HCT116 (cell line): ENCODE data around the gene ELL2.

Experiments used
- ATF3 ChIP-seq: IDR thresholded peaks from 2 replicates; pipeline ENCODE4 v1.6.1; 2012
- FOSL1 ChIP-seq: IDR thresholded peaks from 2 replicates; pipeline ENCODE4 v1.6.1; 2012; ENCODE audit warnings: low read depth
- POLR2AphosphoS5 ChIP-seq: IDR thresholded peaks from 2 replicates; pipeline ENCODE4 v1.6.1; 2011; ENCODE audit warnings: mild to moderate bottlenecking, low read depth, low read length, moderate library complexity
- TF ChIP-seq, protein P1 (sequence below): IDR thresholded peaks from 2 replicates; pipeline ENCODE4 v1.6.1; 2012
- TF ChIP-seq, protein P2 (sequence below), 3 experiments: fragments of 200-600 bp in 1 of 3; sonication (generic) in 1 of 3; IDR thresholded peaks in 2 of 3; conservative IDR thresholded peaks in 1 of 3; 2 replicates each; pipeline ENCODE4 v1.5.1; 2012 to 2017; ENCODE audit warnings: low read depth in 2 of 3, low read length in 2 of 3, antibody characterized with exemption in 1 of 3, borderline replicate concordance in 1 of 3, control low read depth in 1 of 3, mild to moderate bottlenecking in 1 of 3, mixed read lengths in 1 of 3, mixed run types in 1 of 3, moderate library complexity in 1 of 3; ENCODE audit not compliant: insufficient read depth in 1 of 3

- TF ChIP-seq, protein P1, sequence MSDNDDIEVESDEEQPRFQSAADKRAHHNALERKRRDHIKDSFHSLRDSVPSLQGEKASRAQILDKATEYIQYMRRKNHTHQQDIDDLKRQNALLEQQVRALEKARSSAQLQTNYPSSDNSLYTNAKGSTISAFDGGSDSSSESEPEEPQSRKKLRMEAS, result no peak
- no peak for TF ChIP-seq POLR2AphosphoS5
- no peak for TF ChIP-seq FOSL1
- no peak for TF ChIP-seq ATF3
- TF ChIP-seq, protein P2, sequence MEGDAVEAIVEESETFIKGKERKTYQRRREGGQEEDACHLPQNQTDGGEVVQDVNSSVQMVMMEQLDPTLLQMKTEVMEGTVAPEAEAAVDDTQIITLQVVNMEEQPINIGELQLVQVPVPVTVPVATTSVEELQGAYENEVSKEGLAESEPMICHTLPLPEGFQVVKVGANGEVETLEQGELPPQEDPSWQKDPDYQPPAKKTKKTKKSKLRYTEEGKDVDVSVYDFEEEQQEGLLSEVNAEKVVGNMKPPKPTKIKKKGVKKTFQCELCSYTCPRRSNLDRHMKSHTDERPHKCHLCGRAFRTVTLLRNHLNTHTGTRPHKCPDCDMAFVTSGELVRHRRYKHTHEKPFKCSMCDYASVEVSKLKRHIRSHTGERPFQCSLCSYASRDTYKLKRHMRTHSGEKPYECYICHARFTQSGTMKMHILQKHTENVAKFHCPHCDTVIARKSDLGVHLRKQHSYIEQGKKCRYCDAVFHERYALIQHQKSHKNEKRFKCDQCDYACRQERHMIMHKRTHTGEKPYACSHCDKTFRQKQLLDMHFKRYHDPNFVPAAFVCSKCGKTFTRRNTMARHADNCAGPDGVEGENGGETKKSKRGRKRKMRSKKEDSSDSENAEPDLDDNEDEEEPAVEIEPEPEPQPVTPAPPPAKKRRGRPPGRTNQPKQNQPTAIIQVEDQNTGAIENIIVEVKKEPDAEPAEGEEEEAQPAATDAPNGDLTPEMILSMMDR (IDR thresholded peaks at IDR 0.05 in 2 of 3, conservative IDR thresholded peaks at IDR 0.05 in 1 of 3; ENCODE audit: borderline replicate concordance in 1 of 3, insufficient read depth in 1 of 3, low read depth in 2 of 3, low read length in 2 of 3), result no peak
These were observed 78.2 kb downstream of the ELL2 start for GRCh38 chr5:95883185-95884016.
